Effector memory CD4-positive, alpha-beta T cell (primary cell): ENCODE data around the gene GPR15.
"Not testable (repeated sequence)": the region's sequence is repeated elsewhere in the genome, so short reads cannot be mapped to it uniquely, and the experiment has no call there.

Experiments used
- DNase-seq, 3 donors: peaks; one replicate each; pipeline ENCODE4 v3.0.0-alpha.2; 2020
- H3K27ac ChIP-seq: 2 replicates; pipeline ENCODE4 v1.7.0; 2013; ENCODE audit warnings: mild to moderate bottlenecking, low read length, moderate library complexity; ENCODE audit not compliant: insufficient read depth, poor library complexity, severe bottlenecking
- H3K27me3 ChIP-seq: replicated peaks from 2 replicates; pipeline ENCODE4 v1.7.0; 2013; ENCODE audit warnings: mild to moderate bottlenecking, low read length; ENCODE audit not compliant: insufficient read depth, control insufficient read depth, poor library complexity, severe bottlenecking
- H3K36me3 ChIP-seq: 2 replicates; pipeline ENCODE4 v1.7.0; 2013; ENCODE audit warnings: mild to moderate bottlenecking, low read length, moderate library complexity; ENCODE audit not compliant: control insufficient read depth, insufficient read depth
- H3K4me1 ChIP-seq: 2 replicates; pipeline ENCODE4 v1.7.0; 2013; ENCODE audit warnings: low read length, mild to moderate bottlenecking; ENCODE audit not compliant: control insufficient read depth, insufficient read depth, poor library complexity, severe bottlenecking
- H3K4me3 ChIP-seq: 2 replicates; pipeline ENCODE4 v1.7.0; 2013; ENCODE audit warnings: low read length, low read depth, mild to moderate bottlenecking; ENCODE audit not compliant: insufficient read depth, poor library complexity, severe bottlenecking
- H3K9me3 ChIP-seq: 2 replicates; pipeline ENCODE4 v1.7.0; 2013; ENCODE audit warnings: mild to moderate bottlenecking, low read length, moderate library complexity; ENCODE audit not compliant: control insufficient read depth

Gene GPR15

DNA sequence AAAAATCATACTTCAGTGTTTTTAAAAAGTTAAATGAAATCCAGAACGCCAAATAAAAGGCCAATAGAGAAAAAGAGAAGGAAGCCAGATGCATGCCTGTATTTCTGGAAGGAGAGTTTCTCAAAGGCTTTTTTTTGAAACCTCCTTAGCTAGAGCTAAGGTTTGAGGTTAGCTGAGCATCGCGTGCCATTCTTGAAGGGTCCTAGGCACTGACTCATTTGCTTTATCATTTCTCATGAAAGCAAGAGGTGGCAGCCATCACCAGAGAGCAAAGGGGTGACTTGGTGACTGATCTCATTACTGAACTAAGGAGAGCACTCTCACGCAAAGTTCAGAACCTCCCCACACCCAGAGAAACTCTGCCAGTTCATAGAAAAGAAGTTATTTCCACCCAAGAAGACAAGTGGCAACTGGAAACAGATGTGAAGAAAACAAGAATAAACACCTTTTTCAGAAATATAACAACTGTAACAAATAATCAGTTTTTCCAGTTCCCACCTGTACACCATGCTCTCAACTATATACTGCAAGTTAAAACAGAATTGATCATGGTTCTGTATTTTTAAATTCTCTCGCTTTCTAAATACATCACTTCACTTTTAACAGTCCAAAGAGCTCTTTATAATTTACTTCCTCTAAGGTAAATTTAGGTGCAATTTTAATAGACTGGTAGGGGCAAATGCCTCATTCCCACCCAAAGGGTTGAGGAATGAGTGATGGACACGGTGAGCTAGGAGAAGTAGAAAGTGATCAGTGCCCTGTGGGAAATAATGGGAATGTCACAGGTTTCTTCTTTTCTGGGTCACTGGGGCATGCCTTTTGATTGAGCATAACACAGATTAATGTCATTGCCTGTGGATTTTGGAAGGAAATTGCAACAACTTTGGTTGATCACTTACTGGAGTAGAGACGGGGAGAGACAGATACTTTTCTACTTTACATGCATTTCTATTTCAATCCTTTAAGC lies 24.7 kb downstream of the GPR15 start:
- H3K27ac ChIP-seq = peak overlapping the region; percentile 79
- no peaks in the 10 kb centered on the region for H3K36me3 ChIP-seq
- DNase-seq = peak in 2 of 3 donors; percentile 51 to 54
- H3K27me3 ChIP-seq = no peaks in the 10 kb centered on the region
- peaks cover 31% of the 10 kb centered on the region for H3K4me1 ChIP-seq
- H3K4me3 ChIP-seq = peak overlapping the region; percentile 15
- no peaks in the 10 kb centered on the region for H3K9me3 ChIP-seq

GRCh38 chr3:98557324-98558010 lies 25.7 kb downstream of the GPR15 start:
- Histone ChIP-seq H3K4me1 (peaks cover 38% of the 10 kb centered on the region), H3K27ac (peak overlapping the region; percentile 79), H3K27me3 (no peaks in the 10 kb centered on the region), H3K9me3 (no peaks in the 10 kb centered on the region), H3K36me3 (no peaks in the 10 kb centered on the region), H3K4me3 (no peak overlapping the region)
- peak in 1 of 3 donors; percentile 22 for DNase-seq

DNA sequence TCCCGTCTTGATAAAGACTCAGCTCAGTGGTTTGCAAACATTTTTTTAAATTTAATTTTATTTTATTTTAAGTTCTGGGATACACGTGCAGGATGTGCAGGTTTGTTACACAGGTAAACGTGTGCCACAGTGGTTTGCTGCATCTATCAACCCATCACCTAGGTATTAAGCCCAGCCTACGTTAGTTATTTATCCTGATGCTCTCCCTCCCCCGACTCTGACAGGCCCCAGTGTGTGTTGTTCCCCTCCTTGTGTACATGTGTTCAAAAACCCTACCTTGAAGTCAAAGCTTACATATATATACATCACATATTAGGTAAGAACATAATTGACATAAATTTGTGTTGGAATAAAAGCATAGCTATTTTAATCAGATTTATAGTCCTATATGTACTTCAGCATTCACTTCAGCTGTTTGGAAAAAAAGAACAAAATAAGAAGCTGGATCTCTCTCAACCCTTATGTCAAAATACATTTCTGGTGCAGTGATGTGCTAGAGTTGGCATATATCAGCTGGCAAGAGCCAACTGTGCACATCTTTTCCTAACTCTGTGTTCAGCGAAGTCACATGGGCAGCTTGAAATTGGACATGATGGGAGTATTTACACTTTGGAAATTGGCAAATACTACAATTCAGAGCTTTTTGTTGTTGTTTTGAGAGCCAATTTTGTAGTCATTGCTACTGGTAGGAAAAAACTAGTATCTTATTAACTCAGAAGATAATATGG lies 26.5 kb downstream of the GPR15 start:
- H3K4me3 ChIP-seq = no peak overlapping the region
- no peaks in the 10 kb centered on the region for H3K27me3 ChIP-seq
- peak overlapping the region; percentile 79 for H3K27ac ChIP-seq
- no peaks in the 10 kb centered on the region for H3K9me3 ChIP-seq
- no peaks in the 10 kb centered on the region for H3K36me3 ChIP-seq
- peaks cover 38% of the 10 kb centered on the region for H3K4me1 ChIP-seq
- no peak for DNase-seq

DNA sequence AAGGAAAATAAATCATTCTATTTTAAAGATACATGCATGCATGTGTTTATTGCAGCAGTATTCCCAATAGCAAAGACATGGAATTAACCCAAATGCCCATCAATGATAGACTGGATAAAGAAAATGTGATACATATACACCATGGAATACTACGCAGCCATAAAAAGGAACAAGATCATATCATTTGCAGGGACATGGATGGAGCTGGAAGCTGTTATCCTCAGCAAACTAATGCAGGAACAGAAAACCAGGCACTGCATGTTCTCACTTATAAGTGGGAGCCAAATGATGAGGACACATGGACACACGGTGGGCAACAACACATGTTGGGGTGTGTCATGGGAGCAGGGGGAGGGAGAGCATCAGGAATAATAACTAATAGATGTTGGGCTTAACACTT lies 28.0 kb downstream of the GPR15 start:
- not testable (repeated sequence) for H3K4me3 ChIP-seq, H3K36me3 ChIP-seq, H3K27ac ChIP-seq, DNase-seq, H3K9me3 ChIP-seq, H3K27me3 ChIP-seq
- H3K4me1 ChIP-seq = peaks cover 46% of the 10 kb centered on the region

GRCh38 chr3:98560911-98561310 lies 29.1 kb downstream of the GPR15 start:
- Histone ChIP-seq H3K27me3 (no peaks in the 10 kb centered on the region), H3K9me3 (no peaks in the 10 kb centered on the region), H3K36me3 (no peaks in the 10 kb centered on the region), H3K4me1 (peaks cover 49% of the 10 kb centered on the region), H3K4me3 (no peak overlapping the region), H3K27ac (no peak overlapping the region)
- DNase-seq = no peak

DNA sequence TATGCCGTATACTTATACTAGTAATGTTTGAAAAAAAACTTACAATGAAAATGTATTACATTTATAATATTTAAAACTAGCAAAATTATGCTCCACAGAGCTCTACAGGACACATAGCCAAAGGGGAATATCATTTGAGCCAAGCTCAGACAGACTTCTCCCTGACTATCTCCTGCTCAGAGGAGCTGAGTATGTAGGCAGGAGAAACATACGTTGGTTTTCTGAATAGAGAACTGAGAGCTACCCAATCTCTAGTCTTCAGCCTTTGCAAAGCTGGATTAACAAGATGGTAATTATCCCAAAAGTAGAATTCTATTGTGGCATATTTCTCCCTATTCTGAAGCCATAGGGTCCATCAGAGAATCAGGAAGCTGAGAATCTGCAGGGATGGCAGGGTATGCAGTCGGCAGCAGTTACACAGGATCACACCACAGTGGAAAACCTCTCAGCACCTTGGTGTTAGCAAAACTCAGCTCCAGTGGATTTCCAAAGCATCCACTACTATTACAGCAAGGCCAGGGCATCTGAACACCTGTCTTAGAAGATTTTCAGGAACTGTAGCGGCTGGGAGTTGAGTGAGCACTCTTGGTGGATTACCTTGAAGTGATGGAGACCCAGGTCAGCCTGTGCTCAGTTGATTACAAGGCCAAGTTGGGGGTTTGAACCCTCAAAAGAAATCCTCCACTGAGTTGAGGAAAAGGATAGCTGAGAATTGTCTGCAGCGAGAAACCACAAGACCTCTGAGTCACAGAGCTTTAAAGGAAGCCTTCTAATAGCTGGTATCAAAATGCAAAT lies 30.1 kb downstream of the GPR15 start:
- H3K4me1 ChIP-seq = peaks cover 54% of the 10 kb centered on the region
- DNase-seq = no peak
- H3K4me3 ChIP-seq = no peak overlapping the region
- no peaks in the 10 kb centered on the region for H3K27me3 ChIP-seq
- no peaks in the 10 kb centered on the region for H3K36me3 ChIP-seq
- peak overlapping the region; percentile 87 for H3K27ac ChIP-seq
- H3K9me3 ChIP-seq = no peaks in the 10 kb centered on the region

DNA sequence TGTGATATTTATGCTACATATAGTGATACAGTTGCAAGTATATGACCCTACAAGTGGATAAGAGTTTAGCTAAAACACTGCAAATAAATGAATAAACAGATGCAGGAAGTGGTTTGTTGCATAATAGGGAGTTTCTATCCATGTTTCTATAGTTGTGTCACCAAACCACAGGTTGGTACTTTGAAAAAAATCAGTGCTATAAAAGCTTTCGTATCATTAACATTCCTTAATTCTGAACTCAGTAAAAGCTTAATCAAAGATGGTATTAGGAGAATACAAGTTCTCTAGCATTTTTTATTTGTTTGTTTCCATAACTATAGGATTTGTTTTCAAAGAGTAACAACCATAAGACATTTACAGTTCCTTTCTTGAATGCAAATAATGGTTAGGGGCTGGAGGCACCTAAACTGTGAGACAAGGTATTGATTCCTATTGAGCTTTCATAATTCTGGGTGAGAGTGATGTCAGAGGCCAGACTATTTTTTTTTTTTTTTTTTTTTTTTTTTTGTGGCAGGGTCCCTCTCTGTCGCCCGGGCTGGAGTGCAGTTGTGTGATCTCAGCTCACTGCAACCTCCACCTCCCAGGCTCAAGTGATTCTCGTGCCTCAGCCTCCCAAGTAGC lies 32.0 kb downstream of the GPR15 start:
- H3K27ac ChIP-seq = peak overlapping the region; percentile 87
- H3K4me3 ChIP-seq = no peak overlapping the region
- no peaks in the 10 kb centered on the region for H3K27me3 ChIP-seq
- H3K9me3 ChIP-seq = no peaks in the 10 kb centered on the region
- peak in 2 of 3 donors; percentile 30 to 35 for DNase-seq
- no peaks in the 10 kb centered on the region for H3K36me3 ChIP-seq
- peaks cover 48% of the 10 kb centered on the region for H3K4me1 ChIP-seq

- peaks cover 48% of the 10 kb centered on the region for H3K4me1 ChIP-seq
Measured at GRCh38 chr3:98564282-98565005, 32.7 kb downstream of the GPR15 start.

More at GRCh38 chr3:98564282-98565005, 32.7 kb downstream of the GPR15 start:
- H3K27ac ChIP-seq = peak overlapping the region; percentile 87
- H3K9me3 ChIP-seq = no peaks in the 10 kb centered on the region
- H3K27me3 ChIP-seq = no peaks in the 10 kb centered on the region
- no peak overlapping the region for H3K4me3 ChIP-seq
- no peaks in the 10 kb centered on the region for H3K36me3 ChIP-seq
- peak in 2 of 3 donors; percentile 30 to 32 for DNase-seq
